HG03460 (cell line): ENCODE measurements around the gene THAP2.
A peak's percentile ranks its signal among the peaks of the same experiment; 100 is the strongest.

Experiments
- ATAC-seq: cut with Tn5 transposase; IDR thresholded peaks from one replicate; pipeline ENCODE4 v1.9.1; 2021; ENCODE audit not compliant: unreplicated experiment

THAP2 gene

GRCh38 chr12:71663561-71664410 is at the start of gene THAP2, which contains the start of gene ZFC3H1:
TSS of gene THAP2 (plus strand) at chr12:71664301. CDS start at chr12:71664510, 209 bp downstream.
TSS of gene ZFC3H1 (minus strand) at chr12:71663848. CDS start at chr12:71663610, 238 bp downstream.
- ATAC-seq: peak; percentile 87

- no peak for ATAC-seq
These were observed 42.2 kb upstream of the THAP2 start for GRCh38 chr12:71621938-71622337.

- ATAC-seq: no peak
These were observed 38.6 kb upstream of the THAP2 start for GRCh38 chr12:71625476-71625875.

GRCh38 chr12:71626098-71626497 is 38.0 kb upstream of the THAP2 start:
- peak; percentile 87 for ATAC-seq

GRCh38 chr12:71626768-71627167 is 37.3 kb upstream of the THAP2 start:
- ATAC-seq: no peak

- ATAC-seq: no peak
These were observed 36.6 kb upstream of the THAP2 start for GRCh38 chr12:71627438-71628002.

GRCh38 chr12:71636704-71637115 is 27.4 kb upstream of the THAP2 start:
- no peak for ATAC-seq

- ATAC-seq: no peak
These were observed 25.6 kb upstream of the THAP2 start for GRCh38 chr12:71638499-71638898.

GRCh38 chr12:71639341-71639760 is 24.8 kb upstream of the THAP2 start:
- ATAC-seq: no peak

- ATAC-seq: no peak
These were observed 23.8 kb upstream of the THAP2 start for GRCh38 chr12:71640316-71640715.

GRCh38 chr12:71641390-71641789 is 22.7 kb upstream of the THAP2 start:
- ATAC-seq: no peak

- ATAC-seq: no peak
These were observed 21.8 kb upstream of the THAP2 start for GRCh38 chr12:71642264-71642663.

- no peak for ATAC-seq
These were observed 18.8 kb upstream of the THAP2 start for GRCh38 chr12:71645268-71645667.

- ATAC-seq: no peak
These were observed 17.6 kb upstream of the THAP2 start for GRCh38 chr12:71646512-71646911.

- ATAC-seq: no peak
These were observed 15.6 kb upstream of the THAP2 start for GRCh38 chr12:71648537-71648936.

- ATAC-seq: no peak
These were observed 14.7 kb upstream of the THAP2 start for GRCh38 chr12:71649401-71649800.

GRCh38 chr12:71652656-71653055 is 11.4 kb upstream of the THAP2 start:
- no peak for ATAC-seq

- ATAC-seq: no peak
These were observed 11.0 kb upstream of the THAP2 start for GRCh38 chr12:71653137-71653536.

- no peak for ATAC-seq
These were observed 9.9 kb upstream of the THAP2 start for GRCh38 chr12:71654200-71654599.

- no peak for ATAC-seq
These were observed 8.6 kb upstream of the THAP2 start for GRCh38 chr12:71655495-71655894.

GRCh38 chr12:71655907-71656306 is 8.2 kb upstream of the THAP2 start:
- no peak for ATAC-seq

- ATAC-seq: no peak
These were observed 7.4 kb upstream of the THAP2 start for GRCh38 chr12:71656740-71657139.
